ENCODE data around the gene RDH11.

- TF ChIP-seq, protein P1, sequence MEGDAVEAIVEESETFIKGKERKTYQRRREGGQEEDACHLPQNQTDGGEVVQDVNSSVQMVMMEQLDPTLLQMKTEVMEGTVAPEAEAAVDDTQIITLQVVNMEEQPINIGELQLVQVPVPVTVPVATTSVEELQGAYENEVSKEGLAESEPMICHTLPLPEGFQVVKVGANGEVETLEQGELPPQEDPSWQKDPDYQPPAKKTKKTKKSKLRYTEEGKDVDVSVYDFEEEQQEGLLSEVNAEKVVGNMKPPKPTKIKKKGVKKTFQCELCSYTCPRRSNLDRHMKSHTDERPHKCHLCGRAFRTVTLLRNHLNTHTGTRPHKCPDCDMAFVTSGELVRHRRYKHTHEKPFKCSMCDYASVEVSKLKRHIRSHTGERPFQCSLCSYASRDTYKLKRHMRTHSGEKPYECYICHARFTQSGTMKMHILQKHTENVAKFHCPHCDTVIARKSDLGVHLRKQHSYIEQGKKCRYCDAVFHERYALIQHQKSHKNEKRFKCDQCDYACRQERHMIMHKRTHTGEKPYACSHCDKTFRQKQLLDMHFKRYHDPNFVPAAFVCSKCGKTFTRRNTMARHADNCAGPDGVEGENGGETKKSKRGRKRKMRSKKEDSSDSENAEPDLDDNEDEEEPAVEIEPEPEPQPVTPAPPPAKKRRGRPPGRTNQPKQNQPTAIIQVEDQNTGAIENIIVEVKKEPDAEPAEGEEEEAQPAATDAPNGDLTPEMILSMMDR (IDR thresholded peaks at IDR 0.05): no peak
- no peak for TF ChIP-seq POLR2A (IDR thresholded peaks at IDR 0.05)
Measured at GRCh38 chr14:67705211-67705610, 9.6 kb upstream of the RDH11 start.

Data from esophagus squamous epithelium (tissue), 4 donors.